Measurements from ENCODE around the gene EYA2. TPM values are rescaled to one million over a fixed set of nuclear protein-coding genes. Genes with fewer than 3 reads are reported as not detected.

EYA2 gene
- polyA plus RNA-seq, 3 donors: 0.04 to 0.16 TPM; not detected in 1

DNA sequence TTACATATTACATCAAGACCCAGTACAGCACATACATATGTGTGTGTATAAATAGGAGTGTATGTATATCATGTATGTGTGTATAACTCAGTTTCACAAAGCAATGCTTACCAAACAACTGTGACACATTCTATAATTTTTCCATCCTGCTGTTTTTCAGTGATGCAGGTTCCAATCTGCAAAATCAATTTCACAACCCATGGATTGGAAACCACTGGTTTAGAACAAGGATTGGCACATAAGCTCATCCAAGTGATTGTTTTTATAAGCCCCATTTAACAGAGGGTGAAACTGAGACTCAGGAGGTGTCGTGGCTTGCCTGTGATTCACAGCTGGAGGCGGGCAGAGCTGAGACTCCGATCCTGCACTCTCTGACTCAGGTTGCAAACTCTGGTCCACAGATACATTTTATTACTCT, 303.6 kb downstream of the EYA2 start:
- Histone ChIP-seq H3K36me3 (replicated peaks in 1 of 2; ENCODE audit: control insufficient read depth in 1 of 2, insufficient read depth in 2 of 2, low read length in 2 of 2) (no peaks in the 10 kb centered on the region), H3K4me2 (replicated peaks; ENCODE audit: extremely low read depth, low read length, poor library complexity, severe bottlenecking) (no peak overlapping the region), H3K4me3 (replicated peaks in 1 of 3; ENCODE audit: low read depth in 2 of 3, low read length in 3 of 3) (no peak overlapping the region), H2AFZ (ENCODE audit: insufficient read depth, low read depth, low read length, poor library complexity, severe bottlenecking) (no peak overlapping the region), H3K4me1 (ENCODE audit: control insufficient read depth in 1 of 2, insufficient read depth in 2 of 2, low read length in 2 of 2) (no peaks in the 10 kb centered on the region), H3K79me2 (ENCODE audit: insufficient read depth, low read length) (no peaks in the 10 kb centered on the region), H3K9ac (ENCODE audit: insufficient read depth, low read length, poor library complexity, severe bottlenecking) (no peak overlapping the region), H3K9me3 (replicated peaks in 1 of 2; ENCODE audit: control insufficient read depth in 1 of 2, insufficient read depth in 1 of 2, low read length in 2 of 2) (no peaks in the 10 kb centered on the region), H4K20me1 (ENCODE audit: insufficient read depth, low read length) (no peaks in the 10 kb centered on the region), H3K27me3 (ENCODE audit: control insufficient read depth in 2 of 2, insufficient read depth in 2 of 2, low read length in 2 of 2) (no peaks in the 10 kb centered on the region), H3K27ac (ENCODE audit: low read depth in 1 of 2, low read length in 2 of 2) (no peak overlapping the region)
- Mint-ChIP-seq H3K27ac (no peak overlapping the region), H3K27me3 (ENCODE audit: low read depth in 3 of 3) (peaks cover 2 to 11% (median 3%) of the 10 kb centered on the region in 3 donors), H3K36me3 (no peaks in the 10 kb centered on the region), H3K9me3 (peaks cover 0 to 3% (median 2%) of the 10 kb centered on the region in 7 donors), H3K4me3 (no peak overlapping the region), H3K4me1 (peaks cover 7% of the 10 kb centered on the region)
- 93% methylated on average over 3 of the region's 3 CpGs for WGBS (ENCODE audit: insufficient coverage)
- intact Hi-C loops (cut with micrococcal nuclease): no loop called here
- DNase-seq: no peak
- TF ChIP-seq, protein P1, sequence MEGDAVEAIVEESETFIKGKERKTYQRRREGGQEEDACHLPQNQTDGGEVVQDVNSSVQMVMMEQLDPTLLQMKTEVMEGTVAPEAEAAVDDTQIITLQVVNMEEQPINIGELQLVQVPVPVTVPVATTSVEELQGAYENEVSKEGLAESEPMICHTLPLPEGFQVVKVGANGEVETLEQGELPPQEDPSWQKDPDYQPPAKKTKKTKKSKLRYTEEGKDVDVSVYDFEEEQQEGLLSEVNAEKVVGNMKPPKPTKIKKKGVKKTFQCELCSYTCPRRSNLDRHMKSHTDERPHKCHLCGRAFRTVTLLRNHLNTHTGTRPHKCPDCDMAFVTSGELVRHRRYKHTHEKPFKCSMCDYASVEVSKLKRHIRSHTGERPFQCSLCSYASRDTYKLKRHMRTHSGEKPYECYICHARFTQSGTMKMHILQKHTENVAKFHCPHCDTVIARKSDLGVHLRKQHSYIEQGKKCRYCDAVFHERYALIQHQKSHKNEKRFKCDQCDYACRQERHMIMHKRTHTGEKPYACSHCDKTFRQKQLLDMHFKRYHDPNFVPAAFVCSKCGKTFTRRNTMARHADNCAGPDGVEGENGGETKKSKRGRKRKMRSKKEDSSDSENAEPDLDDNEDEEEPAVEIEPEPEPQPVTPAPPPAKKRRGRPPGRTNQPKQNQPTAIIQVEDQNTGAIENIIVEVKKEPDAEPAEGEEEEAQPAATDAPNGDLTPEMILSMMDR (IDR thresholded peaks at IDR 0.05): no peak

DNA sequence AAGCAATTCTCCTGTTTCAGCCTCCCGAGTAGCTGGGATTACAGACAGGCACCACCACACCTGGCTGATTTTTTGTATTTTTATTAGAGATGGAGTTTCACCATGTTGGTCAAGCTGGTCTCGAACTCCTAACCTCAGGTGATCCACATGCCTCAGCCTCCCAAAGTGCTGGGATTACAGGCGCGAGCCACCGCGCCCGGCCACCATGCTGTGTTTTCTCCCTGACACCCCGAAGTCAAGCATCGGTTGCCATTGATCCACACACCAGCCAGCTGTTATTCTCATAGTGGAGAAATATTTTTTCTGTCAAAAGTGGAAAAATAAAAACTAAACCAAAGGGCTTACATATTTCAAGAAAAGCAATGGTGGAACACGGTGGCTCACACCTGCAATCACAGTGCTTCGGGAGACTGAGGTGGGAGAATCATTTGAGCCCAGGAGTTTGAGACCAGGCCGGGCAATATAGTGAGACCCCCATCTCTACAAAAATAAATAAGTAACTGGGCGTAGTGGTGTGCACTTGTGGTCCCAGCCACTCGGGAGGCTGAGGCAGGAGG, 304.4 kb downstream of the EYA2 start:
- no peaks in the 10 kb centered on the region for H3K79me2 ChIP-seq (ENCODE audit: insufficient read depth, low read length)
- no peak overlapping the region for H3K4me2 ChIP-seq (replicated peaks; ENCODE audit: extremely low read depth, low read length, poor library complexity, severe bottlenecking)
- H3K4me1 Mint-ChIP-seq: peaks cover 7% of the 10 kb centered on the region
- TF ChIP-seq, protein P1 (IDR thresholded peaks at IDR 0.05): no peak
- DNase-seq: no peak
- H3K4me3 ChIP-seq (replicated peaks in 1 of 3; ENCODE audit: low read depth in 2 of 3, low read length in 3 of 3): no peak overlapping the region
- H3K9ac ChIP-seq (ENCODE audit: insufficient read depth, low read length, poor library complexity, severe bottlenecking): no peak overlapping the region
- no peaks in the 10 kb centered on the region for H3K4me1 ChIP-seq (ENCODE audit: control insufficient read depth in 1 of 2, insufficient read depth in 2 of 2, low read length in 2 of 2)
- WGBS (ENCODE audit: insufficient coverage): no CpG with 5 or more reads among the region's 14 CpGs
- H4K20me1 ChIP-seq (ENCODE audit: insufficient read depth, low read length): no peaks in the 10 kb centered on the region
- H3K36me3 ChIP-seq (replicated peaks in 1 of 2; ENCODE audit: control insufficient read depth in 1 of 2, insufficient read depth in 2 of 2, low read length in 2 of 2): no peaks in the 10 kb centered on the region
- peaks cover 0 to 6% (median 4%) of the 10 kb centered on the region in 7 donors for H3K9me3 Mint-ChIP-seq
- H3K27me3 ChIP-seq (ENCODE audit: control insufficient read depth in 2 of 2, insufficient read depth in 2 of 2, low read length in 2 of 2): no peaks in the 10 kb centered on the region
- H2AFZ ChIP-seq (ENCODE audit: insufficient read depth, low read depth, low read length, poor library complexity, severe bottlenecking): no peak overlapping the region
- no peak overlapping the region for H3K4me3 Mint-ChIP-seq
- H3K27ac Mint-ChIP-seq: no peak overlapping the region
- H3K9me3 ChIP-seq (replicated peaks in 1 of 2; ENCODE audit: control insufficient read depth in 1 of 2, insufficient read depth in 1 of 2, low read length in 2 of 2): no peaks in the 10 kb centered on the region
- peaks cover 2 to 11% (median 3%) of the 10 kb centered on the region in 3 donors for H3K27me3 Mint-ChIP-seq (ENCODE audit: low read depth in 3 of 3)
- no peak overlapping the region for H3K27ac ChIP-seq (ENCODE audit: low read depth in 1 of 2, low read length in 2 of 2)
- H3K36me3 Mint-ChIP-seq: peaks cover 0 to 2% of the 10 kb centered on the region in 2 donors
- intact Hi-C loops (cut with micrococcal nuclease): no loop called here

All from CD14-positive monocyte (primary cell).